Gastrocnemius medialis (tissue), 4 donors: ENCODE data around the gene B4GALT2.

ENCODE experiments used
- POLR2A ChIP-seq, 2 donors: fragments of 450-650 bp; IDR thresholded peaks; one replicate each; pipeline ENCODE4 v1.6.1; 2017; ENCODE audit warnings: antibody characterized with exemption in 2 of 2, mild to moderate bottlenecking in 2 of 2, moderate library complexity in 2 of 2
- TF ChIP-seq, protein P1 (sequence below), 5 experiments: fragments of 450-650 bp in 3 of 5; fragments of 200-600 bp in 2 of 5; sonication (generic) in 2 of 5; IDR thresholded peaks in 4 of 5; conservative IDR thresholded peaks in 1 of 5; 1 replicate in 4 of 5; 2 replicates in 1 of 5; pipeline ENCODE4 v1.5.1; 2016 to 2019; ENCODE audit warnings: antibody characterized with exemption in 5 of 5, mild to moderate bottlenecking in 3 of 5, moderate library complexity in 3 of 5

DNA sequence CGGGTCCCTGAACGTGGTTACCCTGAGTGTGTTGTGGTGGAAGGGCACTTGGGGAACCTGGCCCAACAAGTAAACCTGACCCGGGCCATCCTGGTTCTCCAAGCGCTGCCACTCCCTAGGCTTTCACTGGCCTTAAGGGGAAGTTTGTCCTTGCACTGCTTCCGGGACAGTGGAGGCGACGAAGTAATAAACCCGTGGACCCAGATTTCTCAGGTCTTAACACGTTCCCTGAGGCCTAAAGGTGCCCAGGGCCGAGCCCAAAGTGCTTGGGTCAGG lies 12.1 kb downstream of the B4GALT2 start:
- TF ChIP-seq, protein P1, sequence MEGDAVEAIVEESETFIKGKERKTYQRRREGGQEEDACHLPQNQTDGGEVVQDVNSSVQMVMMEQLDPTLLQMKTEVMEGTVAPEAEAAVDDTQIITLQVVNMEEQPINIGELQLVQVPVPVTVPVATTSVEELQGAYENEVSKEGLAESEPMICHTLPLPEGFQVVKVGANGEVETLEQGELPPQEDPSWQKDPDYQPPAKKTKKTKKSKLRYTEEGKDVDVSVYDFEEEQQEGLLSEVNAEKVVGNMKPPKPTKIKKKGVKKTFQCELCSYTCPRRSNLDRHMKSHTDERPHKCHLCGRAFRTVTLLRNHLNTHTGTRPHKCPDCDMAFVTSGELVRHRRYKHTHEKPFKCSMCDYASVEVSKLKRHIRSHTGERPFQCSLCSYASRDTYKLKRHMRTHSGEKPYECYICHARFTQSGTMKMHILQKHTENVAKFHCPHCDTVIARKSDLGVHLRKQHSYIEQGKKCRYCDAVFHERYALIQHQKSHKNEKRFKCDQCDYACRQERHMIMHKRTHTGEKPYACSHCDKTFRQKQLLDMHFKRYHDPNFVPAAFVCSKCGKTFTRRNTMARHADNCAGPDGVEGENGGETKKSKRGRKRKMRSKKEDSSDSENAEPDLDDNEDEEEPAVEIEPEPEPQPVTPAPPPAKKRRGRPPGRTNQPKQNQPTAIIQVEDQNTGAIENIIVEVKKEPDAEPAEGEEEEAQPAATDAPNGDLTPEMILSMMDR (IDR thresholded peaks at IDR 0.05 in 4 of 5, conservative IDR thresholded peaks at IDR 0.05 in 1 of 5) = no peak
- no peak for TF ChIP-seq POLR2A (IDR thresholded peaks at IDR 0.05)
